T-helper 22 cell (primary cell): ENCODE data around the gene PDE8B.
"Not testable (repeated sequence)": the region's sequence is repeated elsewhere in the genome, so short reads cannot be mapped to it uniquely, and the experiment has no call there.

ENCODE experiments used
- DNase-seq: peaks from one replicate; pipeline ENCODE4 v3.0.0-alpha.2; 2020; ENCODE audit warnings: low read depth

PDE8B gene

DNA sequence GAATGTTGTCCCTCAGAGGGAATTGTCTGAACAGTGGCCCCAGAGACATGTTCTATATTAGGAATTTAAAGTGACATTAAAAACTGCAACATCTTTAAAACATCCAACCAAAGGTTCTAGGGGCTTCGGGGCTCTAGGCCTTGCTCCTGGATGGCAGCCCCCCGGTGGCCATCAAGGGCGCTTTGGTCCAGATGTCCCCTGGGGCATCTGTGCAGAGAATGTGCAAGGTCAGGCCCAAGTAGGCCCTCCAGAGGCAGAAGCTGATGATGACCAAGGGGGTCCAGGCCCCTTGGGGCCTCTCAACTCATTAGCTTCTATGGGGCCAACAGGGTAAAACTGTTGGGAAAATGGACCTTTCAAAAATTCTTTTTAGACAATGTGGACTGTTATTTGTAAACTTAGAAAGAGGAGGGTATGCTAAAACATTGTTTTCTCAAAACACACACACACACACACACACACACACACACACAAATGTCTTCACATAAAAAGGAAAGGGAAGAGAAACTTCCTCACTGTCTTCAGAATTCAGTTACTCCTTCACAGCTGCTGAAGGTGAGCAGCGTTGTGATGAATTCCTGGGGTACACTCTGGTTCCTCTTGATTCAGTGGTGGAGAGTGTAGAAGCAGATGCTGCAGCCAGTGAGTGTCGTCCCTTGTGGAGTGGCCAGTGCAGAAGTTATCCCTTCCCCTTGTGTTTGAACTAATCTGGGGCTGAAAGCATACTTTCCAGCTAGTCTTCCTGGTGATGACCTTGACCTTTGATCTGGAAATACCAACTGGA is 156.4 kb downstream of the PDE8B start:
- DNase-seq, result no peak

DNA sequence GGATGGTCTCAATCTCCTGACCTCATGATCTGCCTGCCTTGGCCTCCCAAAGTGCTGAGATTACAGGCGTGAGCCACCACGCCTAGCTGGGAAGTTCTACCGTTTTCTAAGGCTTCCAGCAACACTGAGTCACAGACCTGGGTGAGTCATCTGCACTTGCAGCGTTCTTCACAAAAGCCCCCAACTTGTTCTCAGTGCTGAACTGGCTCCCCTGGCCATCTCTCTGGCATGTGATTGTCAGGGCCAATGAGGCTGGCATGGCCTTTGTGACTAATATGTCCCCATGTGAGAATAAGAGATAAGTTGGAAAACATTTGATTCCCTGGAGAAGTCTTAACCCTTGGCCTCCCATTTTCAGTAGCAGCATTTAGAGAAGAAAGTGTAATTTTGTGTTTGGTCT is 157.3 kb downstream of the PDE8B start:
- DNase-seq, result no peak

DNA sequence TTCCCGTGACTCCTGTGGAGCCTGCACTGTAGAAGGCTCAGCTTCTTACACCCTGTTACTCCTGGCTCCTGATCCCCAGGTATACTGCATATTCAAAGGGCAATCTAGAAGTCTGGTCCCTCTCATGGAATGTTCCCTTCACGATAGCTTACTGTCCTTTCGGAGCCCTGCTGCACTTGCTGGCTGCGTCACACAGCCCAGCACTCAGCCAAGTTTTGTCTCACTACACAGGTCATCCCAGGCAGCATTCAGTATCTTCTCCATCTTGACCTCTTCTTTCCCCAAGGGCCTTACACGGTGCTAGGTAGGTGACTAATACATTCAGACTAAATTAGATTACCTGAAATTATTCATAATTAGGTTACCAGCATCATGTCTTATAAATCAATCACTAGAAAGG is 157.9 kb downstream of the PDE8B start:
- no peak for DNase-seq

DNA sequence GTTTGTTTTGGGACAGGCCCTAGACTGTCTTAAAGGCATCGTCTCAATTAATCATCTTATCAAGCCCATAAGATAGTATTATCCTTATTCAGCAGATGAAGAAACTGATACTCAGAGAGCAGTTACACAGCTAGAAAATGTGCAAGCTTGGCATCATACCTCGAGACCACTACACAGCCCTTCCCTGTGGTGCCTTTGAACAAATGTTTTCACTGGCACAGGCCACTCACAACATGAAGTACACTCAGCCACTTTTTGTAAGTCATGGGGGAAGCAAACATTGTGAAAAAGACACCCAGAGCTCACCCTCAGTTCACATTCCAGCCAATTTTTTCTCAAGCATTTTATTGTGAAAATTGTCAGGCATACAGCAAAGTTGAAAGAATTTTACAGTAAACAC is 159.1 kb downstream of the PDE8B start:
- DNase-seq, result no peak

DNA sequence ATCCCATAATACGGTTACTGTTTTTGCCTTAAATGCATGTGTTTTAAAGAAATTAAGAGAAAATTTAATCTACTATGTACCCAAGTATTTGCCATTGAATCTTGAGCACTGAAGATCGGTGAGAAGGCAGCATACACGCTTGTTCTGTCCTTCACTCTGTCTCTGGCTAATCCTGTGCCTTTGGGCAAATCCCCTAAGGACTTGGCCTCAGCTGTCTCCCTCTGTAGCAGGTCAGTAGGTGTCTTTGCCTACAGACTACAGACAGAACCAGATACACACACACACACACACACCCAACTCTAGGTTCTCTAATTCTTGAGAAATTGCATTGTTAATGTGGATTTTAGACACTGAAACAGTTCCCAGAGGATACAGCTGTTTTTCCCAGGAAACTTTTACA is 164.2 kb downstream of the PDE8B start:
- DNase-seq, result no peak

DNA sequence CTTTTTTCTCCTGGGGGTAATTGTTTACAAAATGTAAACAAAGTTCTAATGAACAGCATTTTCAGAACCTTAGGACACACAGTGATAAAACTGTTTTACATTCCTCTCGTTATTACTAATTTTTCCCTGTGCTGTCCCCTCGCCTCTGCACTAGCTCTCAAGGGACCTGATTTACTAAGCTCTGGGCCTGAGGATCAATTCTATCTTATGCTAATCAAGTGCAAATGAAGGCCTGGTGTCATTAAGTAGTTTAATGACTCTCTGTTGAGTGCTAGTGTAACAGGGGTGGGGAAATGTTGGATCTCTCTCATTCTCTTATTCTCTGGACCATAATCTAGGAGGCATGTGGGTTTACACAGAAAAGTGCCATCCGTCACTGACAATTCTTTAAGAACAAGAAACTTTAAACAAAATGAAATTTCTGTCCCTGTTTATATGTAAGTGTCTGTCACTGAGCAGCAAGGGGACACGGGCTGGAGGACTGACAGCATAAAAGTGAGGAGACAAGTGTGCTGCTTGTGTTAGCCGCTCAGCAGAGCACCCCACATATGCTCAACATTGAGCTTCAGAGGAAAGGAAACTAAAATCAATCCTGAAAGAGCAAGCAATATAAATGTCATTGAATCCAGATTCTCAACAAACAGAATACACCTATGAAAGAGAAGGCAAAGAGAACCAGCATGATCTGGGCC is 166.3 kb downstream of the PDE8B start:
- no peak for DNase-seq

DNA sequence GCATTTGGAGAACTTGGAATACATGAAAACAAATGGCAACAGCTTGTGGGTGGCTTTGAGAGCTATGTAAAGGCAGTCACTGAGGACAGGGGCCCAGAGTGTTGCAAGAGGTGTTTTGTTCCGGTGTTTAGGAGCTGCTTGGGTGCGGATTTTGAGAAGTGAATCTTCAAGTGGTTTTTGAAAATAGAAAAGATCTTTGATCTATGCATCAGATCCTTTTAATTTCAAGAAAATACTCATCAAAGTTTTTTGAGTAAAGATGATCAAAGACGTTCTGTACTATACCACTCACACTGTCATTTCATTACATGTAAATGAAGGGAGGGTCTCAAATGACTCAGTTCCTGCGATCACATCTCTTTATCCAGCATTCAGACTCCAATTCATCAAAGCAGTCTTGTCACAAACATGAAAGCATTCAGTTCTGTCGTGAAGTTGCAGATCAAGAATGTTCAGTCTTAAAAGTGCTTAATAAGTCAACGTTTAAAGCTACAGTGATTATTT is 169.1 kb downstream of the PDE8B start:
- DNase-seq, result no peak

DNA sequence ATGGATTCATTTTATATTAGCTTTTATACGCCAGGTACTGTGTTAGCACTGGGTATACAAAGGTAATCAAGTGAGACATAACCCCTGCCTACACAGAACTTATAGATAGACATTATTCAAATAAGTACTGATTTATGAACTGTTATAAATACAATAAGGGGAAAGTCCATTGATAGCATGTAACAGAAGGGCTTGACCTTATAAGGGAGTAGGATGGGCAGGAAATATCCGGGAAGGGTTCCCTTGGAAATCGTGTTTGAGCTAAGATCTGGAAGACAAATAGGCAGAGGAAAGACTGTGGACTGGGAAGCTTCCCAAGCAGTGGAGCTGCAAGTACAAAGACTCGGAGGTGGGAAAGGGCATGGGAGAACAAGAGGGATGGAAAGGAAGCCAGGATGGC is 170.2 kb downstream of the PDE8B start:
- no peak for DNase-seq

DNA sequence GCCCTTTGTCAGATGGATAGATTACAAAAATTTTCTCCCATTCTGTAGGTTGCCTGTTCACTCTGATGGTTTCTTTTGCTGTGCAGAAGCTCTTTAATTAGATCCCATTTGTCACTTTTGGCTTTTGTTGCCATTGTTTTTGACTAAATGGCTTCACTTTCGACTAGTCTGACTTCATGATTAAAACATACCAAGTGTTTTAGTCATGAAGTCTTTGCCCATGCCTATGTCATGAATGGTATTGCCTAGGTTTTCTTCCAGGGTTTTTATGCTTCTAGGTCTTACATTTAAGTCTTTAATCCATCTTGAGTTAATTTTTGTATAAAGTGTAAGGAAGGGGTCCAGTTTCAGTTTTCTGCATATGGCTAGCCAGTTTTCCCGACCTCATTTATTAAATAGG is 172.9 kb downstream of the PDE8B start:
- DNase-seq, result not testable (repeated sequence)

DNA sequence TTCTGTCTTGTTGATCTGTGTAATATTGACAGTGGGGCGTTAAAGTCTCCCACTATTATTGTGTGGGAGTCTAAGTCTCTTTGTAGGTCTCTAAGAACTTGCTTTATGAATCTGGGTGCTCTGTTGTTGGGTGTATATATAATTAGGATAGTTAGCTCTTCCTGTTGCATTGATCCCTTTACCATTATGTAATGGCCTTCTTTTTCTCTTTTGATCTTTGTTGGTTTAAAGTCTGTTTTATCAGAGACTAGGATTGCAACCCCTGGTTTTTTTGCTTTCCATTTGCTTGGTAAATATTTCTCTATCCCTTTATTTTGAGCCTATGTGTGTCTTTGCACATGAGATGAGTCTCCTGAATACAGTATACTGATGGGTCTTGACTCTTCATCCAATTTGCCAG is 175.9 kb downstream of the PDE8B start:
- not testable (repeated sequence) for DNase-seq

DNA sequence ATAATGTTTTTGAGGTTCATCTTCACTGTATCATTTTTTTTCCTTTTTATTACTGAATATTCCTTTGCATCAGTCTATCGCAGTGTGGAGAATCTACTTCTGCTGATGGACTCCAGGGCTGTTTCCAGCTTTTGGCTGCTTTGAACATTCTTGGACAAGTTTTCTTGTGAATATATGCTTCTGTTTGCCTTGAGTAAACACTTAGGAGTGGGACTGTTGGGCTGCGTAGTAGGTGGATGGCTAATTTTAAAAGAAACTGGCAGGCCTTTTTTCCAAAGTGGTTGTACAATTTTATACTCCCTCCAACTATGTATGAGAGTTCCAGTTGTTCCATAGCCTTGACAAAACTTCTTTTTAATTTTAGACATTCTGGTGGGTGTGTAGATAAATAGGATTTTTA is 179.3 kb downstream of the PDE8B start:
- DNase-seq, result no peak

DNA sequence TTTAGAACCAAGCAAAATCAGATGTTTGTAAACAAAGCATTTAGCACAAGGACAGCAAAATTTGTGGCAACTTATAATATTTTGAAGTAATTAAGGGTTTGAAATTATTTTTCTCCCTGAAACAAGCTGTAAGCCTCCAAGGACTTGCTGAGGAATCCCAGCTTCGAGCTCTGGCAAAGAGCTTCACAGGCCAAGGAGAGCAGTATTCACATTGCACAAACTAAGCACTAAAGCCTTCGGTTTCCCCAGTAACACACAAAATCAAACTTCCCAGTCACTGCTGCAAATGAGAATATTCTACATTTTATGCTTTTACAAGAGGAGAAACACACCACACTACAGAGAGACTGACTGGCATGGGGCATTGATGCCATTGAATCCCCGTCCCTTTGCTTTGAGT is 179.7 kb downstream of the PDE8B start:
- DNase-seq, result no peak

DNA sequence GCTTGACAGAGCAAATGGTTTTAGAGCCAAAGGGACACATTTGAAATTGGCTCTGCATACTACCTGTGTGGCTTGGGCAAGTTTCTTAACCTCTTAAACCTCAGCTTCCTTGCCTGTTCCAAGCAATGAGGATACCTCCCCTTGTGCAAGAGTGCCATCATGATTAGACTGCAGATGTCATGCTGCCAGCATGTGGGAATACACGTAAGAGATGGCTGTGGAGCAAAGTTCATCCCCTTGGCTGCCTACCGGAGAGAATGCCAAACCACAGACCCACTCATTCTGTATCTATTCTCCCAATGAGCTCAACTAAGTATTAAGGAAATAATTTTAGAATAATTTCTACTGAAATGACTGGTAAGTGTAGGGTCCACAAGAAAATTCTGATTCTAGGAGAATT is 180.3 kb downstream of the PDE8B start:
- no peak for DNase-seq

DNA sequence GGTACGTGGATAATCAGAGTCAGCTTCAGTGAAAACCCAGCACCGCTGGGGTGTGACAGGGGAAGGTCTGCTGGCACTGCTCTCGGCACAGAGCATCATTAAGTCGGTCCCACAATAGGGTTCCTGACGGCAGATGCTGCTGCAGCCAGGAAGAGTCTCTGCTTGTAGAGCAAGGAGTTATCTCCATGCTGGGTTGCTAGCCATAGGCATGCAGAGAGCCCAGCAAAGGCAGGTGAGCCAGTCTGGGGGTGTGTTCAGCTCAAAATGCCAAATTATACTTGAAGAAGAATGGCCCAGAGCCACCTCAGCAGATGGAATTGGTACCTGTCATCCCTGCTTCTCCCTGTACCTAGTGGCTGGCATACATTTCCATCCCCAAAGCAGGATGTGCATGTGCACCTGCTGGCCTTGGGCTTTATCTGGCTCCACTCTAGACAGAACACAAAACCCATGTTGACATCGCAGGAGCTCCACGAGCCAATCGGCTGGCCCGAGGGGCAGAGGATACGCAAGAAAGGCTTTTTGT is 180.8 kb downstream of the PDE8B start:
- no peak for DNase-seq

DNA sequence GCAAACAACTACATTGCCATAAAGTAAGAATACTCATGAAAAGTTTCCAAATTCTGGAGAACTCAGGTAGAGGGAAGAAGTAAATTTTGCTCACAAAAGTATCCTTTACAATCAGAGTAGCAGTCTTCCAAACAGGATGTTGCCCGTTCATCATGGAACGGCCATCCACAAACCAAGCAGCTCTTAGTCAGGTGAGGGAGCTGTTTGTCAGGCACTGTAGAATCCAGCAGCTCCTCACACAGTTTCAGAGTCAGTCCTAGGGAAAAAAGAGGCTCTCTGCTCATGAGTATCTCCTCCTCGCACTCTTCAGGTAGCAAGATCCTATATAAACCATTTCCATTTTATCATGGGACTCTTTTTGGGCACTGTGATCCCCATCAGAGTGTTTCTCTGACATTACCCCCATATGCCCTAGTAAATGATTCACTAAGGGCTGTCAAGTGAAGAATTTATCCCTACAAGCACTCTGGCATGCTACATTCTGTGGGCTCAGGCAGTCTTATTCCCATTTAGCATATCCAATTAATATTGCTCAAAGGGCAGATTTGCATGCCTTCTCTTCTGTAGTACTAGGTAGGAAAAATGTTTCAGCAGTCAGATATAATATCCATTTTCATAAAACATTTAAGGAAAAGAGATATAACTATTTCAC is 183.7 kb downstream of the PDE8B start:
- DNase-seq, result no peak

DNA sequence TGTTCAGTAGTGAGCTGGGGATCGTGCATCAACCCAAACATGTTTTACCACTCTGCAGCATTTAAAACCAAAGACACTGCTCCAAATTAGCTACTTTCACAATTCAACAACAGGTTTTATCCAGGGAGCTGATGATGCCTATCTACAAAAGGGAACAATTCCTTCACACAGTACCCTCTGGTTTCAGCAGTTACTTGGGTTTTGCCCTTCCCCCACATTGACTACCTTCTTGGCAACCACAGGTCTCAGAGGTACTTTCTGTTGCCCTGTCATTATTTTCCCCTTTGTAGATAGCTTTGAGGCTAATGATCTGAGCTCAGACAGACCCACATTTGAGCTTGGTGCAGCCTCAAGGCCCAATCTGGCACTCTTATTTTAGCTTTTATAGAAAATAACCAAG is 185.5 kb downstream of the PDE8B start:
- no peak for DNase-seq

DNA sequence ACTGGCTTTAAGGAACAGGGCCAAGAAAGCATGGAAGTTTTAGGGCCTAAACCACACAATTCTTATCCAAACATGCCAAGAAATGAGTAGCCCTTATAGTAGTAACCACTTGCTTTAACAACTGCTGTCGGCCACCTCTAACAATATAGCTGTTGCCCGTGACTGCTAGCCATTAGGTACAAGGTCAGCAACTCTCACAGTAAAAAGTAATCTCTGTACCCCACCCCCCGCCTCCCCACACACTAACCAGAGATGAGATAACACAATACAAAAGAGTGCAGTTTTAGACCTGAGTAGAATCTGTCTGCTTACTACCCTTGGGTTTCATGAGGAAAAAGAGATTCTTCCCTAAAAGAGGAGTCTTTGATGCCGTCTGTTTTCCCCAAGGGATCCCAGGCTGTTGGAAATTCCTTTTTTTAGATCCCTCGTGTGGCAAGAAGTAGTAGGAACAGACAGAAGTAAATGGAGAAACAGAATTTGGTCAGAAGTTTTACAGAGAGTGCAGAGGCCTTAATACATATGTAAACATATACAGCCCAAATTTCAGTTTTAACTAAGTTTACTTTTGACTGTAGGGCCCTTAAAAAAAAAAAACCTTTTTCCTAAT is 187.3 kb downstream of the PDE8B start:
- DNase-seq, result no peak

DNA sequence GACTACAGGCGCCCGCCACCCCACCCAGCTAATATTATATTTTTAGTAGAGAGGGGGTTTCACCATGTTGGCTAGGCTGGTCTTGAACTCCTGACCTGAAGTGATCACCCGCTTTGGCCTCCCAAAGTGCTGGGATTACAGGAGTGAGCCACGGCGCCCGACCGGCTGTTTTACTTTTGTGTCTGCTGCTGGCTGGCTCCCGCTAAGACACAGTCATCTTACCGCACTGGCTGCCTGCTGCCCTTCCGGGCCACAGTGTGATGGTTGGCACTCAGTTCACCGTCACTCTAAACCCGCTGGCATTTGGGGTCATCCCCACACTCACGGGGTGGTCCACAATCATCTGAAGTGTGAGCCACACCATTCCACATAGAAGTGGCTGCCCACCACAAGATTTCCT is 188.0 kb downstream of the PDE8B start:
- DNase-seq, result no peak

DNA sequence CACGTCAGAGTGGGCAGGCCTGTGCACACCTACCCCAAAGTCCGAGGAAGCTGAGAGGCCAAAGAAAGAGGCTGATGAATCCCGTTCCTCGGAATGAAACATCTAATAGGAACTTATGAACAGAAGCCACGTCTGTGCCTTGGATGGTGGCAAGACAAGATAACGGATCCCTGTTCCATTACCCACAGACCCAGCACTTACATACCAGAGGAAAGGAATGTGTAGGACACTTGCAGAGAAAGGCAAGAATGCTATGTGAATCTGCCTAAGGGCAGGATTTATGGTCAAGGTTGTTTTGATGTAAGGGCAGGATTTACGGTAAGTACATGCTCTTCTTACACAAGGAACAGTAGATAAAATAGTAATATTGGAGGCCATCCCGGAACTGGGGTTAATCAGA is 188.4 kb downstream of the PDE8B start:
- no peak for DNase-seq

DNA sequence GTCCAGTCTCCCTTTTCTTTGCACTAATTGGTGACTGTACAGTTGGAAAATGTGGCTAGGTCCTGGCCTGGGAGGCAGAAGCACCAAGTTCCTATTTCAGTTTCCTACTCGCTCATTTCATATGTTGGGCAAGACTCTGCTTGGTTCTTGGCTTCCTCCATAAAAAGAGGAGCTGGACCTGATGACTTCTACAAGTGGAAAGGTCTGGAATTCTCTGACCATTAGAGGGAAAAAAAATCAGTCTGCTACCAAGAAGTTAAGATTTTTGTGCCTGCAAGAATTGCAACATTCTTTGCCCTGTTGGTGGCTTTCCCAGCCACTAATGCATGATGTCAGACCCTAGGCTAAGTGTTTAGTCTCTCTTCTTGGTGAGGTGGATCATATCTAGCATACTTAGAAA is 190.2 kb downstream of the PDE8B start:
- no peak for DNase-seq

DNA sequence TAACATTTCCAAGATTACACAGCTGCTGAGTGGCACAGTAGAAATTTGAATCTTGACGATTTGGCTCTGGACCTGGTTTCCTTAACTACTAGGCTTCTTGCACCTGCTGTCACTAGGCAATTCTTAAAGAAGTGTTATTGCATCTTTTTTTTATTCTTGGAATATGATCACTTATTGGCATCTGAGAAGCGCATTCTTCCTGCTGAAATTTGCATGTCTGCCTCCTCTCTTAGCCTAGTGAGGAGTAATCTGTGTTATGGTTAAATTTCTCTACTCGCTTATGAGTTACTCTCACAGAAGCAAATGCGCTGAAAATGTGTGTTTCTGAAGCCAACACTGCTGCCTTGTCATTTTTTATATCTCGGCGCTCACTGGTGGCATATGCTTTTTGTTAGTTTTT is 192.3 kb downstream of the PDE8B start:
- no peak for DNase-seq

DNA sequence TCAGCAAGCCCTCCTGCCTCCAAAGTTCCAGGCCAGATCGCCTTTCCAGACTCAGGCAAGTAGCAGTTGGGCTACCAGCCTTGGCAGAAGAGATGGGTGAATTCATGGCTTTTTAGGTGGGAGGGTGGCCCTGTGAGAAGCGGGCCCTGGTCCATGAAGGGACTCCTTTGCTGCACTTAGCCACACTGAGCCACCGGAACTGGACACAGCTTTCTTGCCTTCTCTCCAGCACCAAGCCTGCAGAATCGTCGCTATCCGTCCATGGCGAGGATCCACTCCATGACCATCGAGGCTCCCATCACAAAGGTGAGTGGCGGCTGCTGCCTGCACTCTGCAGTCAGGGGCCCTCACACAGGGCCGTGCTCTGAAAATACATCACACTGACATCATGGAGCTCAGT is 196.7 kb downstream of the PDE8B start:
- DNase-seq, result no peak
